ENCODE measurements around the gene LCLAT1.

DNA sequence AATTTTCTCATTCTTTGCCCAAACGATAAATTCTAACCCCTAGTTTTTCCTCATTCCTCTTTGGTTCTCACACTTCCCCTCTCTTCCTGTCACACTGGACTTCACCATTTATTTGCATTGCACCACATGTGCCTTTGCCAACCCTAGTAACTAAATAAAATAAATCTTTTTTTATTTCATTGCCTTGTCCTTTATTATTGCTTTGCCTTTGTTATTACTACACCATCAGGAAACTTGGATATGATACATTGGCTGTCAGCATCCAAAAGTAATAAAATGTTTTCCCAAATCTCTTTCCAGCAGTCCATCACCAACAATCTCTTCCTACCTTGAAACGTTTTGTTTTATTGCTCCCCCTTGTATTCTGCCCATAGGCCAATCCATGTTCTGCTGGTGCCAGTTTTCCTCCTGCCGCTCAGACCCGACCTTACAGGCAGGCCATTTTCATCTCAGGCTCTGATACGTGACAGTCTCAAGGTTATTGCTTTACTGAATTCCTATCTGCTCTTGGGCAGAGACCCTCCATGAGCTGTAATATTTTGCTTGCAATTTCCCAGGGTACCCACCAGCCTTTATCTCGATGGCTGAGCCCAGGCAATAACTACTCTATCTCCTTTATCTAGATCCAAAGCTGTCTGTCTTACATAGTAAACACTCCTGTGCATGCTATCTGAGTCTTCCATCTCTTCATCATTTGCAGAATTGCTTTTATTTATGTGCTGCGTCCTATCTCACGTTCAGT is 19.3 kb upstream of the LCLAT1 start:
- TF ChIP-seq, protein P1, sequence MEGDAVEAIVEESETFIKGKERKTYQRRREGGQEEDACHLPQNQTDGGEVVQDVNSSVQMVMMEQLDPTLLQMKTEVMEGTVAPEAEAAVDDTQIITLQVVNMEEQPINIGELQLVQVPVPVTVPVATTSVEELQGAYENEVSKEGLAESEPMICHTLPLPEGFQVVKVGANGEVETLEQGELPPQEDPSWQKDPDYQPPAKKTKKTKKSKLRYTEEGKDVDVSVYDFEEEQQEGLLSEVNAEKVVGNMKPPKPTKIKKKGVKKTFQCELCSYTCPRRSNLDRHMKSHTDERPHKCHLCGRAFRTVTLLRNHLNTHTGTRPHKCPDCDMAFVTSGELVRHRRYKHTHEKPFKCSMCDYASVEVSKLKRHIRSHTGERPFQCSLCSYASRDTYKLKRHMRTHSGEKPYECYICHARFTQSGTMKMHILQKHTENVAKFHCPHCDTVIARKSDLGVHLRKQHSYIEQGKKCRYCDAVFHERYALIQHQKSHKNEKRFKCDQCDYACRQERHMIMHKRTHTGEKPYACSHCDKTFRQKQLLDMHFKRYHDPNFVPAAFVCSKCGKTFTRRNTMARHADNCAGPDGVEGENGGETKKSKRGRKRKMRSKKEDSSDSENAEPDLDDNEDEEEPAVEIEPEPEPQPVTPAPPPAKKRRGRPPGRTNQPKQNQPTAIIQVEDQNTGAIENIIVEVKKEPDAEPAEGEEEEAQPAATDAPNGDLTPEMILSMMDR (IDR thresholded peaks at IDR 0.05; ENCODE audit: insufficient read depth, low read length, poor library complexity, severe bottlenecking) = no peak
- no peak for TF ChIP-seq EZH2phosphoT487 (conservative IDR thresholded peaks at IDR 0.05; ENCODE audit: low read length)
